NCI-H82 treated with DMSO at 0.1 percent for 48 hours (cell line): ENCODE data around the gene TPPP3.
A peak's percentile ranks its signal among the peaks of the same experiment; 100 is the strongest.

ENCODE experiments used
- DNase-seq: peaks from one replicate; lab custom pipeline; 2025; ENCODE audit not compliant: unreplicated experiment; lab: John Stamatoyannopoulos, UW

Gene TPPP3

GRCh38 chr16:67393111-67393787 lies at the start of gene TPPP3:
Gene TPPP3, minus strand, starts transcription at chr16:67393498. Its CDS starts 2,387 bp downstream, at chr16:67391111.
- peak; percentile 72 for DNase-seq

- no peak for DNase-seq
These were observed 49.4 kb upstream of the TPPP3 start for GRCh38 chr16:67442581-67443255.

GRCh38 chr16:67441907-67442306 lies 48.6 kb upstream of the TPPP3 start:
- no peak for DNase-seq

GRCh38 chr16:67441271-67441753 lies 48.0 kb upstream of the TPPP3 start:
- DNase-seq: no peak

GRCh38 chr16:67438824-67439393 lies 45.6 kb upstream of the TPPP3 start:
- DNase-seq: no peak

DNA sequence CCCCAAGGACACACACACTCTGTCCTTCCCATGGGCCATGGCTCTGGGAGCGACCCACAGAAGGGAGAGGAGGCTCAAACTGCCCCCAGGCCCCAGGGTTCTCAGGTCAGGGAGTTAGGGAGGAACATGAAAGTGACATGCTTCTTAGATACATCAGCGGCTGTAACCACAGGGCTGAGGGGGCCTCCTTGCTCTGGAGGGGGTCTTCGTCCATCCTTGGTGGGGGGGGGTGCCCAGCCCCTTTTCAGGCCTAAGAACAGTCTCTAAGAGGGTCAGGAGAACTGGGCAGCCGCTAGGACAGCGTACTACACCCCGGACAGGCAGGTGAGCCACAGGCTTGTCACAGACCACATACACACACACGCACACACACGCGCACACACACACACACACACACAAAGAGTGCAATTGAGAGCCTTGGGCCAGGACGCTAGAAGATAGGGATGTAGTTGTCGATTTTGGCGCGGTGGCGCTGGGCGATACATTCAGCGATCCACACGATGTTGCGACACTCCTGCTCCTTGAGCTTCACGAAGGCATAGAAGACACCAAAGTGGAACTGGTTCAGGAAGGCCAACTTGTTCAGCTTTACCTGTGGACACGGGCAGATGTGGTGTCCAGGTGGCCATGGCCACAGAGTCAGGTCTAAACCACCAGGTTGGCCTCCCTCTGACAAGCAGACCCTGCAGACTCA lies 44.9 kb upstream of the TPPP3 start:
- no peak for DNase-seq

- DNase-seq: no peak
These were observed 44.2 kb upstream of the TPPP3 start for GRCh38 chr16:67437513-67437912.

GRCh38 chr16:67436640-67437193 lies 43.4 kb upstream of the TPPP3 start:
- no peak for DNase-seq

GRCh38 chr16:67435758-67436164 lies 42.5 kb upstream of the TPPP3 start:
- no peak for DNase-seq

GRCh38 chr16:67433131-67433719 lies 39.9 kb upstream of the TPPP3 start:
- DNase-seq: no peak

DNA sequence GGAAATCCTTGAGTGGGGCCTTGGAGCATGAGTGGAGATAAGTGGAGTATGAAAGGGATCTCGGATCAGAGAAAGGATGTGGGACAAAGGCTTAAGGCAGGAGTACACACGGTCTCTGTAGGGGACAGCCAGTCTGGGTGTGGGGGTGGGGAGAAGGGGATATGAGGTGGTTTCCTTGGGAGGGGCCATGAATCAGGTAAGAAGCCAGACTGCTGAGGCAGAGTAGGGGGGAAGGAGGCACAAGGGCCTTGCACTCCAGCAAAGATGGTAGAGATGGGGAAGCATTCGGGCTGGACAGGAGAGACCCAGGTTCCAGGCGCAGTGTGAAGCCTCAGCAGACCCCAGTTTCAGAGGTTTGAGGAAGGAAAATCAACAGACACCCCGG lies 39.2 kb upstream of the TPPP3 start:
- DNase-seq: no peak

GRCh38 chr16:67431775-67432505 lies 38.6 kb upstream of the TPPP3 start:
- peak; percentile 21 for DNase-seq

- peak; percentile 23 for DNase-seq
These were observed 37.9 kb upstream of the TPPP3 start, which contains the start of gene HSD11B2 for GRCh38 chr16:67430977-67431774. Gene HSD11B2, plus strand, starts transcription at chr16:67431121. Its CDS starts 128 bp downstream, at chr16:67431249.

DNA sequence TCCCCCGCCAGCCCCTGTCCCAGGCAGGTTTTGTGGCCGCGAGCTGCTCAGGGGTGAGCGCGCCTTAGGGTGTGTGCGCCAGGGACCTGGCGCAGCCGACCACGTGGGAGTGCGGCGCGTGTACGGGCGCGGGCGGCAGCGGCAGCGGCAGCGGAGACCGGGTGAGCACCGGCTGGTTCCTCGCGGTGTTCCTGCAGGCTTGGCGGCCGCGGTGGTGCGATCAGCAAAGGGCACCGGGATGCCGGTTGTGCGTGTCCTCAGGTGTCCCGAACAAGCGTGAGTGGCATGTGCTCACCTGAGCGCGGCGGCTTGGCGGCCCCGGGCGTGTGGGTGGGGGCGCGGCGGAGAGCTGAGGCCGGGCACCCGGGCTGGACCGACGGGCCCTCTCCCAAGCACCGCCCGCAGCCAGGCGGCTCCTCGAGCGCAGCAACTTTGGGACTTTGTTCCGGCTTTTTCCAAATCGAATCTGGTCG lies 37.2 kb upstream of the TPPP3 start:
- no peak for DNase-seq

GRCh38 chr16:67429799-67430503 lies 36.7 kb upstream of the TPPP3 start:
- DNase-seq: no peak

GRCh38 chr16:67429053-67429798 lies 35.9 kb upstream of the TPPP3 start:
- DNase-seq: no peak

DNA sequence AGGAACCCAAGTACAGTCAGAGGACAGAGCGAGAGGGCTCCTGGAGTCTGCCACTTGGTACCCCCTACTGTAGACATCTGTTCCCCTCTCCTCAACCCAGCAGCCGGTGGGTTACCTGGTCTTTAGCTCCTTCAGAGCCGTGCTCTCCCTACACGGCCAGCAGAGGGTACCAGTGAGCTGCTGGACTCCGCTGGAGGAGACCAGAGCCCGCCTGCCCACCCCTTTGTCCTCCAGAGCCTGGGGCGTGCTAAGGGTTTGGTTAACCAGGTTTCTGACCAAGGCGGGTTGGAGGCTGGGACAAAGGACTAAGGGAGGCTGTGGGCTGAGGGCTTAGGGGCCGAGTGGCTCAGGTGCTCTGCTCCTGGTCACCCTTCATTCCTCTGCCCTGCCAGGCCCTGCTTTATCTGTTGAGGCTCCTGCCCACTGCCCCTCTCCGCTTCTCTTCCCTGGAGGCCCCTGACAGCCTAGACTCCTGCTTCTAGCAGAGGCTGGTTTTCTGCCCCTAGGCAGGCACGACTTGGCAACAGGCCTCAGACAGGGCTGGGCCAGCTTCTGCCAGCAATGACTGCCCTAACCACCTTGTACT lies 34.9 kb upstream of the TPPP3 start:
- peak; percentile 70 for DNase-seq
